SU-DHL-6 (cell line): ENCODE measurements around the gene DUS1L.

ENCODE experiments used
- H2AFZ ChIP-seq: fragments of 200-600 bp; sonication (generic); 2 replicates; pipeline ENCODE4 v1.6.1; 2014; ENCODE audit warnings: low read depth, mild to moderate bottlenecking, moderate library complexity, mixed read lengths, antibody characterized with exemption, low read length; ENCODE audit not compliant: severe bottlenecking
- H3F3A ChIP-seq: fragments of 200-600 bp; shearing (Covaris generic); 2 replicates; pipeline ENCODE4 v1.6.0; 2016; ENCODE audit warnings: antibody characterized with exemption, mild to moderate bottlenecking; ENCODE audit not compliant: insufficient read depth
- H3K27ac ChIP-seq: fragments of 200-600 bp; sonication (generic); 2 replicates; pipeline ENCODE4 v1.5.1; 2016; ENCODE audit warnings: low read depth, mild to moderate bottlenecking, low read length, moderate library complexity, mixed read lengths
- H3K27me3 ChIP-seq: fragments of 200-600 bp; sonication (generic), shearing (Covaris generic); 2 replicates; pipeline ENCODE4 v1.6.0; 2014; ENCODE audit warnings: mild to moderate bottlenecking, low read length
- H3K36me3 ChIP-seq: fragments of 200-600 bp; sonication (generic); 2 replicates; pipeline ENCODE4 v1.6.1; 2014; ENCODE audit warnings: mild to moderate bottlenecking, low read length, mixed read lengths
- H3K4me2 ChIP-seq: fragments of 300-600, 200-600 bp; shearing (Covaris generic), sonication (generic); 2 replicates; pipeline ENCODE4 v1.6.0; 2014; ENCODE audit warnings: low read length, low read depth, mild to moderate bottlenecking; ENCODE audit not compliant: poor library complexity, severe bottlenecking
- H3K4me3 ChIP-seq: fragments of 200-600 bp; sonication (generic); 2 replicates; pipeline ENCODE4 v1.5.1; 2014; ENCODE audit warnings: antibody characterized with exemption, low read length, mild to moderate bottlenecking, mixed read lengths; ENCODE audit not compliant: insufficient read depth, poor library complexity, severe bottlenecking
- H3K79me2 ChIP-seq: fragments of 200-600 bp; sonication (generic); 2 replicates; pipeline ENCODE4 v1.6.1; 2014; ENCODE audit warnings: mild to moderate bottlenecking, low read length, moderate library complexity; ENCODE audit not compliant: insufficient read depth
- H3K9ac ChIP-seq: fragments of 200-600 bp; sonication (generic); 2 replicates; pipeline ENCODE4 v1.7.0; 2014; ENCODE audit warnings: mild to moderate bottlenecking, low read length
- H3K9me2 ChIP-seq: fragments of 200-600 bp; sonication (generic); replicated peaks from 2 replicates; pipeline ENCODE4 v1.6.1; 2014; ENCODE audit warnings: low read length; ENCODE audit not compliant: insufficient read depth
- H3K9me3 ChIP-seq: fragments of 200-600 bp; sonication (generic); 2 replicates; pipeline ENCODE4 v1.6.1; 2014; ENCODE audit warnings: low read length, mixed read lengths; ENCODE audit not compliant: insufficient read depth
- H4K20me1 ChIP-seq: fragments of 200-600 bp; sonication (generic); 2 replicates; pipeline ENCODE4 v1.6.1; 2014; ENCODE audit warnings: low read depth, mild to moderate bottlenecking, antibody characterized with exemption, low read length, moderate library complexity, mixed read lengths
- CTCF ChIP-seq: fragments of 200-600 bp; sonication (generic); IDR thresholded peaks from one replicate; pipeline ENCODE4 v1.5.1; 2017; ENCODE audit warnings: antibody characterized with exemption, mild to moderate bottlenecking, low read length, moderate library complexity; ENCODE audit not compliant: insufficient read depth, poor library complexity, severe bottlenecking
- EZH2phosphoT487 ChIP-seq: fragments of 200-600 bp; sonication (generic), shearing (Covaris generic); conservative IDR thresholded peaks from 2 replicates; pipeline ENCODE4 v1.6.1; 2018; ENCODE audit warnings: mild to moderate bottlenecking, antibody characterized with exemption, low read length, moderate library complexity, mixed read lengths

DUS1L gene

GRCh38 chr17:82064433-82065192 is 991 bp downstream of the DUS1L start:
- Histone ChIP-seq H3K9me2 (no peaks in the 10 kb centered on the region), H3K36me3 (no peaks in the 10 kb centered on the region), H3K4me3 (peak overlapping the region; percentile 59), H3K9ac (peak overlapping the region; percentile 92), H4K20me1 (no peaks in the 10 kb centered on the region), H3K27me3 (no peaks in the 10 kb centered on the region), H3K4me2 (peak overlapping the region; percentile 62), H3K79me2 (peaks cover 8% of the 10 kb centered on the region; the same call in 1 of the 2 replicates), H2AFZ (no peak overlapping the region), H3F3A (no peaks in the 10 kb centered on the region), H3K27ac (peak overlapping the region; percentile 39), H3K9me3 (no peaks in the 10 kb centered on the region)
- TF ChIP-seq EZH2phosphoT487, result no peak
- TF ChIP-seq CTCF, result no peak

GRCh38 chr17:82063424-82064415 is 1.9 kb downstream of the DUS1L start:
- no peaks in the 10 kb centered on the region for H3K9me2 ChIP-seq
- no peaks in the 10 kb centered on the region for H3K36me3 ChIP-seq
- peak overlapping the region; percentile 92 for H3K9ac ChIP-seq
- TF ChIP-seq EZH2phosphoT487, result no peak
- TF ChIP-seq CTCF, result no peak
- no peaks in the 10 kb centered on the region for H3K9me3 ChIP-seq
- H3F3A ChIP-seq, result no peaks in the 10 kb centered on the region
- H2AFZ ChIP-seq, result no peak overlapping the region
- peaks cover 8% of the 10 kb centered on the region; the same call in 1 of the 2 replicates for H3K79me2 ChIP-seq
- no peaks in the 10 kb centered on the region for H3K27me3 ChIP-seq
- H3K27ac ChIP-seq, result peak overlapping the region; percentile 39; the same call in 1 of the 2 replicates
- no peaks in the 10 kb centered on the region for H4K20me1 ChIP-seq
- H3K4me3 ChIP-seq, result no peak overlapping the region
- H3K4me2 ChIP-seq, result peak overlapping the region; percentile 62

- no peaks in the 10 kb centered on the region for H4K20me1 ChIP-seq
- no peak overlapping the region for H3K4me2 ChIP-seq
- no peaks in the 10 kb centered on the region for H3K36me3 ChIP-seq
Observed at GRCh38 chr17:82062984-82063368, 2.6 kb downstream of the DUS1L start.

More at GRCh38 chr17:82062984-82063368, 2.6 kb downstream of the DUS1L start:
- no peaks in the 10 kb centered on the region for H3K27me3 ChIP-seq
- TF ChIP-seq CTCF, result no peak
- no peak for TF ChIP-seq EZH2phosphoT487
- no peaks in the 10 kb centered on the region for H3F3A ChIP-seq
- H3K9ac ChIP-seq, result no peak overlapping the region
- H3K79me2 ChIP-seq, result peaks cover 8% of the 10 kb centered on the region; the same call in 1 of the 2 replicates
- H3K9me3 ChIP-seq, result no peaks in the 10 kb centered on the region
- no peak overlapping the region for H2AFZ ChIP-seq
- H3K4me3 ChIP-seq, result no peak overlapping the region
- no peaks in the 10 kb centered on the region for H3K9me2 ChIP-seq
- no peak overlapping the region for H3K27ac ChIP-seq
